Measurements from ENCODE around the gene TOR1B. TPM values are rescaled to one million over a fixed set of nuclear protein-coding genes. Genes with fewer than 3 reads are reported as not detected.

Gene TOR1B
- total RNA-seq, 1 donor from 2014 or later = 8.7 TPM

Other genes with a start within 250 kb of the TOR1B start
- not detected for gene C9orf50, start 182.1 kb upstream of the TOR1B start, total RNA-seq
- 66.5 TPM for gene NTMT1, start 177.0 kb upstream of the TOR1B start, total RNA-seq
- gene ASB6, start 161.0 kb upstream of the TOR1B start, total RNA-seq = 9.7 TPM
- gene PRRX2, start 137.5 kb upstream of the TOR1B start, total RNA-seq = 0.20 TPM
- 2.4 TPM for gene PTGES, start 50.1 kb upstream of the TOR1B start, total RNA-seq
- gene TOR1A, start 21.0 kb downstream of the TOR1B start, total RNA-seq = 11.7 TPM
- 35.6 TPM for gene C9orf78, start 32.1 kb downstream of the TOR1B start, total RNA-seq
- 11.6 TPM for gene USP20, start 32.3 kb downstream of the TOR1B start, total RNA-seq
- 23.7 TPM for gene FNBP1, start 240.0 kb downstream of the TOR1B start, total RNA-seq